Omental fat pad (tissue), 4 donors: Measurements from ENCODE around the gene GBE1. TPM values are rescaled to one million over a fixed set of nuclear protein-coding genes. Genes with fewer than 3 reads are reported as not detected.

ENCODE experiments used
- ATAC-seq: fragments of 150-250 bp; one replicate; pipeline ENCODE4 v1.9.1; 2016; ENCODE audit warnings: mild to moderate bottlenecking, moderate library complexity; ENCODE audit not compliant: low FRiP score
- DNase-seq: peaks from one replicate; pipeline ENCODE4 v3.0.0-alpha.2; 2019; ENCODE audit warnings: low spot score
- CTCF ChIP-seq, 3 donors: fragments of 450-650 bp; IDR thresholded peaks; one replicate each; pipeline ENCODE4 v1.5.1; 2016 to 2017; ENCODE audit warnings: antibody characterized with exemption in 3 of 3, mild to moderate bottlenecking in 3 of 3, moderate library complexity in 2 of 3
- total RNA-seq, 4 donors: library from RNA; depleted of rRNA; stranded (reverse); fragments of >200 nt; gene quantifications; one replicate each; pipeline ENCODE4 v1.1.0, GENCODE V29; 2016

Gene GBE1
- total RNA-seq, 4 donors from 2014 or later = 101 to 140 (median 118) TPM

- DNase-seq = no peak
- no peak for ATAC-seq
- TF ChIP-seq CTCF (IDR thresholded peaks at IDR 0.05) = no peak
These were observed 71.8 kb downstream of the GBE1 start for GRCh38 chr3:81689617-81690016.

GRCh38 chr3:81684751-81685395 is 76.6 kb downstream of the GBE1 start:
- ATAC-seq = no peak
- TF ChIP-seq CTCF (IDR thresholded peaks at IDR 0.05) = no peak
- no peak for DNase-seq

- DNase-seq (no peak), ATAC-seq (no peak)
- TF ChIP-seq CTCF (IDR thresholded peaks at IDR 0.05) = no peak
These were observed 84.6 kb downstream of the GBE1 start for GRCh38 chr3:81676706-81677456.

GRCh38 chr3:81674690-81675089 is 86.8 kb downstream of the GBE1 start:
- DNase-seq (no peak), ATAC-seq (no peak)
- TF ChIP-seq CTCF (IDR thresholded peaks at IDR 0.05) = no peak

GRCh38 chr3:81668283-81668682 is 93.2 kb downstream of the GBE1 start:
- no peak for TF ChIP-seq CTCF (IDR thresholded peaks at IDR 0.05)
- DNase-seq (no peak), ATAC-seq (no peak)

- TF ChIP-seq CTCF (IDR thresholded peaks at IDR 0.05) = no peak
- DNase-seq (no peak), ATAC-seq (no peak)
These were observed 94.8 kb downstream of the GBE1 start for GRCh38 chr3:81666502-81667121.
